B cell (primary cell): ENCODE measurements around the gene CNIH4. TPM values are rescaled to one million over a fixed set of nuclear protein-coding genes. Genes with fewer than 3 reads are reported as not detected.
"Not testable (repeated sequence)": the region's sequence is repeated elsewhere in the genome, so short reads cannot be mapped to it uniquely, and the experiment has no call there.

Experiments
- ATAC-seq: fragments of 200-7000 bp; cut with Tn5 transposase; one replicate; pipeline ENCODE4 v1.10.0; 2021; ENCODE audit warnings: low read depth, mild to moderate bottlenecking, moderate number of reproducible peaks, moderate library complexity
- CTCF ChIA-PET: fragments of 350-600 bp; sonication (Branson Sonifier 250); formaldehyde crosslinking; loops from one replicate; lab custom pipeline; 2021; ENCODE audit warnings: antibody characterized with exemption, inconsistent platforms; lab: Charles Lee
- POLR2A ChIA-PET: fragments of 350-600 bp; sonication (Branson Sonifier 250); formaldehyde crosslinking; loops from one replicate; lab custom pipeline; 2021; ENCODE audit warnings: antibody characterized with exemption; lab: Charles Lee
- DNase-seq: peaks from one replicate; pipeline ENCODE4 v3.0.0; 2013
- H2AFZ ChIP-seq: 2 replicates; pipeline ENCODE4 v1.6.1; 2012; ENCODE audit warnings: mild to moderate bottlenecking, low read depth, low read length; ENCODE audit not compliant: insufficient read depth, poor library complexity, severe bottlenecking
- H3K27ac ChIP-seq, 2 donors: 1 replicate in 1 of 2; 2 replicates in 1 of 2; pipeline ENCODE4 v1.5.1; 2012 to 2013; ENCODE audit warnings: low read length in 2 of 2, mild to moderate bottlenecking in 2 of 2, moderate library complexity in 1 of 2
- H3K27me3 ChIP-seq, 4 experiments: fragments of 200-600 bp in 1 of 4; sonication (generic) in 1 of 4; replicated peaks in 1 of 4; 1 replicate in 2 of 4; 2 replicates in 2 of 4; pipeline versions ENCODE4 v1.6.1 to v1.7.0; 2013 to 2016; ENCODE audit warnings: low read length in 3 of 4, mild to moderate bottlenecking in 2 of 4, mixed read lengths in 1 of 4, moderate library complexity in 1 of 4; ENCODE audit not compliant: insufficient read depth in 4 of 4, control insufficient read depth in 3 of 4; ENCODE audit errors: control extremely low read depth in 1 of 4
- H3K36me3 ChIP-seq, 2 experiments: replicated peaks in 1 of 2; 1 replicate in 1 of 2; 2 replicates in 1 of 2; pipeline versions ENCODE4 v1.6.1 to v1.7.1; 2013; ENCODE audit warnings: low read length in 1 of 2; ENCODE audit not compliant: insufficient read depth in 2 of 2, control insufficient read depth in 1 of 2; ENCODE audit errors: control extremely low read depth in 1 of 2, extremely low read depth in 1 of 2
- H3K4me1 ChIP-seq, 2 donors: fragments of 200-600 bp in 1 of 2; sonication (generic) in 1 of 2; 1 replicate in 1 of 2; 2 replicates in 1 of 2; pipeline versions ENCODE4 v1.5.1 to v1.6.1; 2013 to 2017; ENCODE audit warnings: low read length in 2 of 2; ENCODE audit not compliant: control insufficient read depth in 2 of 2, insufficient read depth in 2 of 2
- H3K4me2 ChIP-seq: replicated peaks from 2 replicates; pipeline ENCODE3; 2012; ENCODE audit warnings: mild to moderate bottlenecking, low read depth, low read length; ENCODE audit not compliant: poor library complexity, severe bottlenecking
- H3K4me3 ChIP-seq, 5 experiments: fragments of 200-600 bp in 1 of 5; sonication (generic) in 1 of 5; 1 replicate in 3 of 5; 2 replicates in 2 of 5; pipeline versions ENCODE4 v1.5.1 to v1.7.0; 2011 to 2016; ENCODE audit warnings: low read length in 4 of 5, mild to moderate bottlenecking in 4 of 5, low read depth in 2 of 5, control low read depth in 1 of 5, moderate library complexity in 1 of 5; ENCODE audit not compliant: insufficient read depth in 1 of 5; ENCODE audit errors: control extremely low read depth in 1 of 5, extremely low read depth in 1 of 5
- H3K79me2 ChIP-seq: fragments of 200-600 bp; sonication (generic); one replicate; pipeline ENCODE4 v1.6.0; 2016; ENCODE audit warnings: low read length; ENCODE audit not compliant: control insufficient read depth, insufficient read depth
- H3K9ac ChIP-seq: fragments of 200-600 bp; sonication (generic); 2 replicates; pipeline ENCODE4 v1.6.1; 2017; ENCODE audit warnings: mild to moderate bottlenecking, low read length, moderate library complexity
- H3K9me3 ChIP-seq, 3 donors: one replicate each; pipeline versions ENCODE4 v1.6.1 to v1.7.1; 2013; ENCODE audit warnings: low read length in 2 of 3; ENCODE audit not compliant: control insufficient read depth in 2 of 3, insufficient read depth in 1 of 3; ENCODE audit errors: control extremely low read depth in 1 of 3
- H4K20me1 ChIP-seq: 2 replicates; pipeline ENCODE4 v1.6.0; 2012; ENCODE audit warnings: mild to moderate bottlenecking, low read length; ENCODE audit not compliant: insufficient read depth, control insufficient read depth, poor library complexity, severe bottlenecking
- H3K27ac Mint-ChIP-seq: one replicate; pipeline ENCODE4 v1.8.0; 2021; ENCODE audit warnings: mixed read lengths
- H3K27me3 Mint-ChIP-seq: one replicate; pipeline ENCODE4 v1.8.0; 2021; ENCODE audit warnings: mixed read lengths
- H3K4me1 Mint-ChIP-seq: one replicate; pipeline ENCODE4 v1.8.0; 2021; ENCODE audit warnings: mixed read lengths
- H3K4me3 Mint-ChIP-seq: one replicate; pipeline ENCODE4 v1.8.0; 2021; ENCODE audit warnings: mixed read lengths
- H3K9me3 Mint-ChIP-seq: one replicate; pipeline ENCODE4 v1.8.0; 2022; ENCODE audit warnings: mixed read lengths; ENCODE audit not compliant: insufficient read depth
- EZH2 ChIP-seq: IDR thresholded peaks from 2 replicates; pipeline ENCODE4 v1.6.1; 2012; ENCODE audit warnings: borderline replicate concordance, low read depth, mild to moderate bottlenecking, moderate library complexity, low read length; ENCODE audit not compliant: insufficient read depth, poor library complexity, severe bottlenecking
- WGBS: methylation state at CpG from one replicate; pipeline ENCODE4 v1.1.5; 2013; ENCODE audit warnings: missing lambda C conversion rate; ENCODE audit not compliant: insufficient coverage; 5-methylcytosine and 5-hydroxymethylcytosine counted together
- intact Hi-C: fragments of 100-400 bp; cut with micrococcal nuclease; formaldehyde crosslinking; loops from one replicate; pipeline ENCODE4 v1.10.0; 2022
- polyA plus RNA-seq: library from polyadenylated mRNA; depleted of rRNA; stranded (reverse); fragments of >200 nt; gene quantifications from 2 replicates; pipeline ENCODE4 v1.2.3, GENCODE V29; 2012
- total RNA-seq, 2 donors: library from RNA; stranded (reverse); fragments of 120-200 nt in 1 of 2; gene quantifications; 1 replicate in 1 of 2; 2 replicates in 1 of 2; pipeline versions ENCODE4 v1.2.3 to v1.2.4, GENCODE V29; 2013 to 2022
- TF ChIP-seq, protein P1 (sequence below): fragments of 200-600 bp; IDR thresholded peaks from one replicate; pipeline ENCODE4 v1.8.0; 2022; ENCODE audit warnings: antibody characterized with exemption, mild to moderate bottlenecking

The CNIH4 gene
- total and polyA plus RNA-seq, 2 donors (not counting 1 experiment from before 2014, with no cell fraction given), result 13.3 to 27.2 TPM

GRCh38 chr1:224340453-224341384, 16.0 kb upstream of the CNIH4 start:
- CTCF ChIA-PET, result interaction anchor here (0.6 kb wide), 1 partner anchor 121 kb away, joined by 3 read pairs; no protein-coding TSS in a partner anchor

DNA sequence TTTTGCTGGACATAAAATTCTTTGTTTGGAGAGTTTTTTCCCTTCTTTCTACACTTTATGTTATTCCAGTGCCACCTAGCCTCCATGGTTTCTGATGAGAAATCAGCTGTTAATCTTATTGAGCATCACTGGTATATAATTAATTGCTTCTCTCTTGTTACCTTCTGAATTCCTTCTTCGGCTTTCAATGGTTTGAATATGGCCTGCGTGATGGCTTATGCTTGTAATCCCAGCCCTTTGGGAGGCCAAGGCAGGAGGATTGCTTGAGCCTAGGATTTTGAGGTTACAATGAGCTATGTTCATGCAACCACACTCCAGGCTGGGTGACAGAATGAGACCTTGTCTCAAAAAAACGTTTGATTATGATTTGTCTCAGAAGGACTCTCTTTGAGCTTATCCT, 13.0 kb upstream of the CNIH4 start:
- POLR2A ChIA-PET, result no interaction called here
- Mint-ChIP-seq H3K27ac (no peak overlapping the region), H3K9me3 (no peaks in the 10 kb centered on the region), H3K4me3 (no peak overlapping the region), H3K27me3 (peaks cover 31% of the 10 kb centered on the region), H3K4me1 (peaks cover 5% of the 10 kb centered on the region)
- Histone ChIP-seq H3K27me3 (peaks cover 0 to 14% (median 7%) of the 10 kb centered on the region in 4 experiments), H2AFZ (no peak overlapping the region), H3K4me1 (peaks cover 4 to 7% of the 10 kb centered on the region in 2 donors), H3K4me2 (no peak overlapping the region), H3K4me3 (no peak overlapping the region), H3K79me2 (no peaks in the 10 kb centered on the region), H3K9me3 (peaks cover 2 to 30% (median 26%) of the 10 kb centered on the region in 3 donors), H3K27ac (no peak overlapping the region), H3K9ac (no peak overlapping the region), H4K20me1 (no peaks in the 10 kb centered on the region), H3K36me3 (no peaks in the 10 kb centered on the region)
- no peak for TF ChIP-seq EZH2
- TF ChIP-seq, protein P1, sequence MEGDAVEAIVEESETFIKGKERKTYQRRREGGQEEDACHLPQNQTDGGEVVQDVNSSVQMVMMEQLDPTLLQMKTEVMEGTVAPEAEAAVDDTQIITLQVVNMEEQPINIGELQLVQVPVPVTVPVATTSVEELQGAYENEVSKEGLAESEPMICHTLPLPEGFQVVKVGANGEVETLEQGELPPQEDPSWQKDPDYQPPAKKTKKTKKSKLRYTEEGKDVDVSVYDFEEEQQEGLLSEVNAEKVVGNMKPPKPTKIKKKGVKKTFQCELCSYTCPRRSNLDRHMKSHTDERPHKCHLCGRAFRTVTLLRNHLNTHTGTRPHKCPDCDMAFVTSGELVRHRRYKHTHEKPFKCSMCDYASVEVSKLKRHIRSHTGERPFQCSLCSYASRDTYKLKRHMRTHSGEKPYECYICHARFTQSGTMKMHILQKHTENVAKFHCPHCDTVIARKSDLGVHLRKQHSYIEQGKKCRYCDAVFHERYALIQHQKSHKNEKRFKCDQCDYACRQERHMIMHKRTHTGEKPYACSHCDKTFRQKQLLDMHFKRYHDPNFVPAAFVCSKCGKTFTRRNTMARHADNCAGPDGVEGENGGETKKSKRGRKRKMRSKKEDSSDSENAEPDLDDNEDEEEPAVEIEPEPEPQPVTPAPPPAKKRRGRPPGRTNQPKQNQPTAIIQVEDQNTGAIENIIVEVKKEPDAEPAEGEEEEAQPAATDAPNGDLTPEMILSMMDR, result no peak
- WGBS, result 47% methylated on average over 3 of the region's 3 CpGs
- DNase-seq (no peak), ATAC-seq (no peak)
- intact Hi-C loops, result no loop called here
- CTCF ChIA-PET, result no interaction called here

More at GRCh38 chr1:224340453-224341384, 16.0 kb upstream of the CNIH4 start:
- Mint-ChIP-seq H3K4me3 (peak overlapping the region; percentile 76), H3K27me3 (peaks cover 15% of the 10 kb centered on the region)
- H3K4me1 ChIP-seq, H3K27ac Mint-ChIP-seq, intact Hi-C loops, H3K79me2 ChIP-seq, ATAC-seq, H3K4me1 Mint-ChIP-seq, H3K36me3 ChIP-seq, H3K9me3 Mint-ChIP-seq, H4K20me1 ChIP-seq, POLR2A ChIA-PET, H3K27ac ChIP-seq: not testable (repeated sequence)
- WGBS, result 13% methylated on average over 24 of the region's 36 CpGs
- Histone ChIP-seq H3K9me3 (peaks cover 4 to 29% (median 26%) of the 10 kb centered on the region in 3 donors), H3K9ac (peak overlapping the region; percentile 41), H3K27me3 (peaks cover 0 to 12% (median 7%) of the 10 kb centered on the region in 4 experiments), H2AFZ (peak overlapping the region; percentile 79), H3K4me2 (peak overlapping the region; percentile 76), H3K4me3 (peak overlapping the region in 4 of 5 experiments; percentile 1 to 47 (median 38))
- peak; percentile 33 for DNase-seq
